ENCODE results near the gene CHMP1A. TPM values are rescaled to one million over a fixed set of nuclear protein-coding genes. Genes with fewer than 3 reads are reported as not detected.

CHMP1A gene
- total and polyA plus RNA-seq, 2 experiments from 2014 or later: 42.3 to 81.9 TPM

- TF ChIP-seq REST (IDR thresholded peaks at IDR 0.05; ENCODE audit: unreplicated experiment) (no peak), ZNF331 (CRISPR knock-in tag; IDR thresholded peaks at IDR 0.05; ENCODE audit: low read depth) (no peak), ETS1 (IDR thresholded peaks at IDR 0.05) (no peak), EZH2phosphoT487 (IDR thresholded peaks at IDR 0.05; ENCODE audit: unreplicated experiment) (no peak), EZH2 (IDR thresholded peaks at IDR 0.05; ENCODE audit: low read depth, unreplicated experiment) (no peak), ZNF114 (CRISPR knock-in tag; IDR thresholded peaks at IDR 0.05) (no peak), CREB1 (CRISPR knock-in tag; IDR thresholded peaks at IDR 0.05; ENCODE audit: low read depth) (no peak), NANOG (IDR thresholded peaks at IDR 0.05; ENCODE audit: borderline replicate concordance) (no peak)
These were observed 3.7 kb downstream of the CHMP1A start (continued) for GRCh38 chr16:89653656-89654295.

GRCh38 chr16:89651584-89651983, 5.9 kb downstream of the CHMP1A start:
- ATAC-seq: no peak
- TF ChIP-seq STAT1 (IDR thresholded peaks at IDR 0.05; ENCODE audit: unreplicated experiment) (no peak), NANOG (IDR thresholded peaks at IDR 0.05; ENCODE audit: borderline replicate concordance) (no peak), ZNF462 (CRISPR knock-in tag; IDR thresholded peaks at IDR 0.05) (no peak), ETS1 (IDR thresholded peaks at IDR 0.05) (no peak), POLR2AphosphoS5 (IDR thresholded peaks at IDR 0.05; ENCODE audit: low read depth) (no peak), EZH2 (IDR thresholded peaks at IDR 0.05; ENCODE audit: low read depth, unreplicated experiment) (no peak), JUNB (IDR thresholded peaks at IDR 0.05; ENCODE audit: unreplicated experiment) (no peak), EZH2phosphoT487 (IDR thresholded peaks at IDR 0.05; ENCODE audit: unreplicated experiment) (no peak), ZNF114 (CRISPR knock-in tag; IDR thresholded peaks at IDR 0.05) (no peak)
- Histone ChIP-seq H2AFZ (no peak overlapping the region), H3F3A (replicated peaks; ENCODE audit: low read depth) (no peaks in the 10 kb centered on the region), H4K20me1 (replicated peaks; ENCODE audit: insufficient read depth) (peaks cover 3% of the 10 kb centered on the region; the same call in 1 of the 2 replicates), H3K36me3 (ENCODE audit: insufficient read depth) (no peaks in the 10 kb centered on the region), H3K79me2 (replicated peaks; ENCODE audit: insufficient read depth) (peaks cover 27% of the 10 kb centered on the region), H3K4me2 (no peak overlapping the region), H3K27ac (ENCODE audit: low read depth) (no peak overlapping the region), H3K4me1 (ENCODE audit: insufficient read depth) (0 out of 2 replicates have a peak, but pooled peaks cover 3% of the 10 kb centered on the region), H3K9me2 (ENCODE audit: insufficient read depth) (no peaks in the 10 kb centered on the region), H3K27me3 (ENCODE audit: insufficient read depth) (no peaks in the 10 kb centered on the region), H3K4me3 (no peak overlapping the region)
- no peak for DNase-seq (ENCODE audit: low spot score)
- Mint-ChIP-seq H3K36me3 (ENCODE audit: low read depth) (peaks cover 26% of the 10 kb centered on the region), H3K4me3 (no peak overlapping the region), H3K27ac (no peak overlapping the region), H3K27me3 (ENCODE audit: insufficient read depth, low read depth, poor library complexity) (peaks cover 5% of the 10 kb centered on the region), H3K4me1 (peaks cover 2% of the 10 kb centered on the region; the same call in 1 of the 3 replicates), H3K9me3 (no peaks in the 10 kb centered on the region)

Data from GM23338 (cell line).